Measurements from ENCODE around the gene VSIR. TPM values are rescaled to one million over a fixed set of nuclear protein-coding genes. Genes with fewer than 3 reads are reported as not detected.

VSIR gene
- total and polyA plus RNA-seq, 8 donors = 14.2 to 103 (median 16.2) TPM

- peaks cover 30 to 41% (median 35%) of the 10 kb centered on the region in 4 donors for H3K36me3 ChIP-seq
- no peak for DNase-seq
- H3K27me3 ChIP-seq = peaks cover 0 to 12% (median 0%) of the 10 kb centered on the region in 3 donors
- intact Hi-C loops (cut with DNase I; ENCODE audit: low total_unique reads) = loop anchor here (5.0 kb wide), 1 partner anchor 426 kb away; no protein-coding TSS in a partner anchor
- H3K27ac ChIP-seq = no peak overlapping the region
- no peaks in the 10 kb centered on the region for H3K9me3 ChIP-seq
- 33 to 50% (median 45%) methylated on average over 5 to 11 of the region's 11 CpGs for WGBS, 5 donors
- TF ChIP-seq POLR2AphosphoS5 (IDR thresholded peaks at IDR 0.05) (no peak), POLR2A (IDR thresholded peaks at IDR 0.05) (no peak), EP300 (IDR thresholded peaks at IDR 0.05) (no peak)
- TF ChIP-seq, protein P1, sequence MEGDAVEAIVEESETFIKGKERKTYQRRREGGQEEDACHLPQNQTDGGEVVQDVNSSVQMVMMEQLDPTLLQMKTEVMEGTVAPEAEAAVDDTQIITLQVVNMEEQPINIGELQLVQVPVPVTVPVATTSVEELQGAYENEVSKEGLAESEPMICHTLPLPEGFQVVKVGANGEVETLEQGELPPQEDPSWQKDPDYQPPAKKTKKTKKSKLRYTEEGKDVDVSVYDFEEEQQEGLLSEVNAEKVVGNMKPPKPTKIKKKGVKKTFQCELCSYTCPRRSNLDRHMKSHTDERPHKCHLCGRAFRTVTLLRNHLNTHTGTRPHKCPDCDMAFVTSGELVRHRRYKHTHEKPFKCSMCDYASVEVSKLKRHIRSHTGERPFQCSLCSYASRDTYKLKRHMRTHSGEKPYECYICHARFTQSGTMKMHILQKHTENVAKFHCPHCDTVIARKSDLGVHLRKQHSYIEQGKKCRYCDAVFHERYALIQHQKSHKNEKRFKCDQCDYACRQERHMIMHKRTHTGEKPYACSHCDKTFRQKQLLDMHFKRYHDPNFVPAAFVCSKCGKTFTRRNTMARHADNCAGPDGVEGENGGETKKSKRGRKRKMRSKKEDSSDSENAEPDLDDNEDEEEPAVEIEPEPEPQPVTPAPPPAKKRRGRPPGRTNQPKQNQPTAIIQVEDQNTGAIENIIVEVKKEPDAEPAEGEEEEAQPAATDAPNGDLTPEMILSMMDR (IDR thresholded peaks at IDR 0.05) = no peak
- H3K4me3 ChIP-seq = no peak overlapping the region
- H3K4me1 ChIP-seq = peaks cover 0 to 41% (median 21%) of the 10 kb centered on the region in 4 donors
Observed at GRCh38 chr10:71812913-71813590, 39.7 kb upstream of the VSIR start.

DNA sequence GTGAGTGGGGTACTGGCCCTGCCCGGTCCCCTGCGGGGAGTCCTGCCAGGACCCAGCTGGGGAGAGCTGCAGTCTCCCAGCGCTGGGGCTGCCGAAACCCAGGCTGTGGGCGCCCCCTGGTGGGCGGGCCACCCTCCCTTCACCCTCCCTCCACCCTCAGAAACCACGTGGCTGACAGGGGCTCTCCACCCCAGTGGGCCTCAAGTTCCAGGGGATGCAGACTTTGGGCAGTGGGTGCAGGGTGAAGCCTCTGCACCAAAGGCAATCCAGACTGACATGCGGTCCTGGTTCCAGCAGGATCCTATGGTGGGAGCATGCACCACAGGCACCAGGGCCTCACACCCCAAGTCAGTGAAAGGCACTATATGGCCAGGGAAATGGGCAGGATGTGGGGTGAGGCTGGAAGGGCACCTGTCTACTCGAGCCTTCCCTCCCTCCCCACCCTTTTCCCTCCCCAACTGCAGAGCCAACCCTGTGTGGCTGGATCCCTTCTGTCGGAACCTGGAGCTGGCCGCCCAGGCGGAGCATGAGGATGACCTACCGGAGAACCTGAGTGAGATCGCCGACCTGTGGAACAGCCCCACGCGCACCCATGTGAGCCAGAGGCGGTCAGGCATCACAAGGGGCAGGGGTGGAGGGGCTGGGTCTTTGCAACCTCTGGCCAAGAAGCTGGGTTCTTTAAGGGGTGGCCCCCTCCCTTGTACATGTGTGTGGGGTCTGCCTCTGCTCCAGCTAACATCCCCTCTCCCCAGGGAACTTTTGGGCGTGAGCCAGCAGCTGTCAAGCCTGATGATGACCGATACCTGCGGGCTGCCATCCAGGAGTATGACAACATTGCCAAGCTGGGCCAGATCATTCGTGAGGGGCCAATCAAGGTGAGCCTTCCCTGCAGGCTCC, 38.9 kb upstream of the VSIR start:
- Histone ChIP-seq H3K36me3 (peaks cover 22 to 33% (median 27%) of the 10 kb centered on the region in 4 donors), H3K4me3 (no peak overlapping the region), H3K27ac (no peak overlapping the region), H3K9me3 (no peaks in the 10 kb centered on the region), H3K4me1 (peaks cover 0 to 39% (median 19%) of the 10 kb centered on the region in 4 donors), H3K27me3 (peaks cover 0 to 17% (median 0%) of the 10 kb centered on the region in 3 donors)
- intact Hi-C loops (cut with DNase I; ENCODE audit: low total_unique reads) = loop anchor here (5.0 kb wide), 1 partner anchor 425 kb away; no protein-coding TSS in a partner anchor
- DNase-seq = peak; percentile 78 to 86
- TF ChIP-seq, protein P1 (IDR thresholded peaks at IDR 0.05) = peak in 5 of 7 experiments; percentile 61 to 95 (median 82)
- TF ChIP-seq EP300 (IDR thresholded peaks at IDR 0.05) = no peak
- no peak for TF ChIP-seq POLR2A (IDR thresholded peaks at IDR 0.05)
- no peak for TF ChIP-seq POLR2AphosphoS5 (IDR thresholded peaks at IDR 0.05)
- 15 to 37% (median 30%) methylated on average over 7 to 22 of the region's 22 CpGs for WGBS, 5 donors

GRCh38 chr10:71811351-71811750, 38.0 kb upstream of the VSIR start:
- Histone ChIP-seq H3K9me3 (no peaks in the 10 kb centered on the region), H3K4me3 (no peak overlapping the region), H3K4me1 (peaks cover 0 to 37% (median 26%) of the 10 kb centered on the region in 4 donors), H3K27me3 (peaks cover 0 to 23% (median 0%) of the 10 kb centered on the region in 3 donors), H3K27ac (no peak overlapping the region), H3K36me3 (peaks cover 13 to 24% (median 18%) of the 10 kb centered on the region in 4 donors)
- WGBS, 5 donors = 81 to 86% (median 85%) methylated on average over 18 to 19 of the region's 19 CpGs
- intact Hi-C loops (cut with DNase I; ENCODE audit: low total_unique reads) = loop anchor here (5.0 kb wide), 1 partner anchor 424 kb away; no protein-coding TSS in a partner anchor
- TF ChIP-seq, protein P1 (IDR thresholded peaks at IDR 0.05) = no peak
- TF ChIP-seq EP300 (IDR thresholded peaks at IDR 0.05) (no peak), POLR2A (IDR thresholded peaks at IDR 0.05) (no peak), POLR2AphosphoS5 (IDR thresholded peaks at IDR 0.05) (no peak)
- DNase-seq = no peak
